HG03575 (cell line): Measurements from ENCODE around the gene FGA.

Source experiments
- ATAC-seq: cut with Tn5 transposase; IDR thresholded peaks from one replicate; pipeline ENCODE4 v1.9.1; 2021; ENCODE audit not compliant: unreplicated experiment, insufficient number of reproducible peaks, low FRiP score; ENCODE audit errors: extremely low read depth

FGA gene

GRCh38 chr4:154559141-154559493, 31.4 kb downstream of the FGA start:
- no peak for ATAC-seq

DNA sequence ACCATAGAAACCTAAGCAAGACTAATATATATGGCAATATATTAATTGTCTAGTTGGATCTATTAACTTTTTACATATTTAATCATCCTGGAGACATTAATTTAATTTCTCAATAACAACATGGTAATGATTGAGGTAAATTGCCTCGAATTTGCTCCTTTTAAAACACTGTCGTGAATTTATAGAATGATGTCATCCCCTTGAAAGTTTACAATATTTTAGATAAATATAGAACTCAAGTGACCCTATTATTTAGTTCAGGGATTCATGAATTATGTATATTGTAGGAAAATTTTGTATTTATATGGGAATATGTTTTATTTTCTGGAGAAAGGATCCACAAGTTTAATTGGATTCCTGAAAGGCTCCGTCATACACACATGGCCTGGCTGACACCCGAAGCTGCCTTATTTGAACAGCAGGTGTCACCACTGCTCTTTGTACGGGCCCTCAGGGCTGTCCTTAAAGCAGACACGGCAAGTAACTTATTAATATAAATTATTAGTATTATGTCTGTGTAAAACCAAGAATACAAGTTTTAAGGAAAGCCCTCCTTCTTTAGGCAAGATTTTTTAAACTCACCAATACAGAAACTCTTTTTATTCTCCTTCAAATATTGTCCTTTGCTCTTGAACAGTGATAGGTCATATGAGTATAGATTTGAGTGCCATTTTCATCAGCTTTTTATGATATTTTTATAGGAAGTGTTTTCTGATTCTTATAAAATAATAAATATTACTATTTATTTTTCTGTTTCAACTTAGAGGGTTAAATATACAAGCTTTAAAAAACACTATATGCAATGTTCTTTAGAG, 38.5 kb downstream of the FGA start:
- peak; percentile 41 for ATAC-seq

- peak; percentile 96 for ATAC-seq
Observed at GRCh38 chr4:154549894-154550790, 40.4 kb downstream of the FGA start, which contains the start of gene PLRG1. TSS of gene PLRG1 (minus strand) at chr4:154550400. CDS start at chr4:154550308, 92 bp downstream.

DNA sequence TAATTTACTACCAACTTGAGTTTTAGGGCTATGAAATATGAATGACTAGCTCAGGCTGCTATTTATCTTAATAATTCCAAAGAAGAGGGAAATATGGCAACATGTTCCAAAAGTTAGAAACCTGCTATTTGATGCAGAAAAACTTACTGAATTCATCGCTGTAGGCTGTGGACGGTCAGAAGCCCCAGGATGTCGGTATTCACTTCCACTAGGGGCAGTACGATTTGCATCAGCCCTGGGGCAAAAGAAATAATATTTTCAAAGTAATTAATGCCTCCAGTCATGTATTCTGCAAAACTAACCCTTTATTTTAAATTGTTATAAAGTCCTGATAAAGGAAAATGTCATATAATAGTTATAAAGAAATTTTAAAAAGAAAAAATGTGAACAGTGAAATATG, 44.9 kb downstream of the FGA start:
- ATAC-seq = no peak

DNA sequence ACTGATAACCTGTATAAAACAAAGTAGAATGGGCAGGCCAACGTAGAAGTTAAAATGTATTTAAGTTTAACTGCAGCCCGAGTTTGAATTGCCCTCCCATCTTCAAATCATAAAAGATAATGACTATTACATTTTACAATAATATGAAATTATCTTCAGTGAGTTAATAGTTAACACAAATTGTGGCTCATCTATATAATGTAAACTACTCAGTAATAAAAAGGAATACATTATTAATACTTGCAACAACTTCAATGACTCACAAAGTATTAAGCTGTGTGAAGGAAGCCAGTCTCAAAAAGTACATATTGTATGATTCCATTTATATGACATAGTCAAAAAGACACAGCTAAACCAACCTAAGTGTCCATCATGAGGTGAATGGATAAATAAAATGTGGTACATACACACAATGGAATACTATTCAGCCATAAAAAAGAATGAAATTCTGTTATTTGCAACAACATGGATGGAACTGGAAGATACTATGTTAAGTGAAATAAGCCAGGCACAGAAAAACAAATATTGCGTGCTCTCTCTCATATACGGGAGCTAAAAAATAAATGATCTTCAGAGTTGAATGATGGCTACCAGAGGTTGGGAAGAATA, 48.2 kb downstream of the FGA start:
- no peak for ATAC-seq
